Measurements from ENCODE around the gene MRPL12. TPM values are rescaled to one million over a fixed set of nuclear protein-coding genes. Genes with fewer than 3 reads are reported as not detected.

The MRPL12 gene
- total and polyA plus RNA-seq, 2 of the 8 experiments (the other 6 are each of a cell fraction or from before 2014, with no cell fraction given): 120 to 141 TPM

DNA sequence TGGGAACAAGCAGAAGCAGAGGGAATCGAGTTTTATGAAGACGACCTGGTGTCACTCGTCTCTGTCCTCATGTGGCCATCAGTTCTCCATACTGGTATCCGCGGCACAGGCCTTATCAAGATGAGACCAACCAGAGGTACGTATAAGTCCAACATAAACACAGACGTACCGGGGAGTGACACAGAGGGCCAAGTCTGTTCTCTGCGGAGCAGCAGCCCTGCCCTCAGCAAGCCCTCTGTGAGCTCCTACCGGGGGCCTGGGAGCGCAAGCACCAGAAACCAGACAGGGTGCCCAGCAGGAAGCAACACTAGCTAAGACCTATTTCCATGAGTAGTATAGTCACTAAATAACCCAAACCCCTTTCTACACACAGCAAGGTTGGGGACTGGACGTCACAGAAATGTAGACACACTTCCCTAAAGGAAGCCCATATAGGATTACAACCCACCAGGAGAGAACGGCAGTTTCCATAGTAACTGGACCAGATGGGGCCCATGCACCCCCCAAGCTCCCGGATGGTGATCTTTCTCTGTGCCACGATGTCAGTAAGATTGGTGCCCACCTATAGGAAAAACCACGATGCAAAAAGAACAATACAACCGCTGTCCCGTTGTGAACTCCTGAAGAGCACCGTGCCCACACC lies 20.5 kb upstream of the MRPL12 start:
- peaks cover 4 to 39% of the 10 kb centered on the region in 2 experiments; a peak in 3 of 4 replicates for H3K79me2 ChIP-seq (ENCODE audit: control insufficient read depth in 1 of 2, insufficient read depth in 2 of 2, low read length in 2 of 2)
- ChIA-PET CTCF (ENCODE audit: partially characterized antibody) (interaction anchor here (1.2 to 2.9 kb wide), 5 partner anchors 11 to 28 kb away, joined by 3 to 10 read pairs (median 5); no protein-coding TSS in a partner anchor), POLR2A (ENCODE audit: partially characterized antibody) (interaction anchor here (0.6 to 28.4 kb wide), 10 partner anchors 12 to 169 kb away, joined by 3 to 436 read pairs (median 6); partner anchors contain the start of genes CCDC137, MRPL12, NPLOC4 and OXLD1)
- H3K14ac ChIP-seq (ENCODE audit: insufficient read length): no peak overlapping the region
- no peak overlapping the region for H2BK20ac ChIP-seq (ENCODE audit: low read length)
- H3K79me1 ChIP-seq (ENCODE audit: low read depth, low read length): peaks cover 15% of the 10 kb centered on the region
- H3K18ac ChIP-seq (ENCODE audit: extremely low read depth, low read length): no peak overlapping the region
- H3K56ac ChIP-seq (replicated peaks; ENCODE audit: insufficient read length, low read depth, low read length): peak overlapping the region; percentile 70
- H3K4me2 ChIP-seq (ENCODE audit: insufficient read depth in 1 of 2, low read depth in 2 of 2, low read length in 2 of 2): peak overlapping the region; percentile 77 to 84
- DNase-seq (ENCODE audit: low read depth in 1 of 2, low spot score in 2 of 2): no peak
- WGBS, 2 experiments (ENCODE audit: extremely low coverage in 1 of 2, insufficient coverage in 1 of 2, insufficient read length in 1 of 2, insufficient replicate concordance in 2 of 2, low coverage in 1 of 2, low lambda C conversion rate in 2 of 2, missing lambda C conversion rate in 1 of 2): 55% methylated on average over 19 of the region's 19 CpGs; no CpG with 5 or more reads in 1 of the 2 experiments
- H4K20me1 ChIP-seq (replicated peaks in 1 of 2; ENCODE audit: control insufficient read depth in 1 of 2, insufficient read depth in 2 of 2, low read length in 2 of 2): peaks cover 0 to 25% of the 10 kb centered on the region in 2 experiments
- FAIRE-seq: no peak
- no peak overlapping the region for H2BK12ac ChIP-seq (ENCODE audit: low read depth, low read length)
- peak overlapping the region; percentile 56 for H4K5ac ChIP-seq (ENCODE audit: insufficient read length, low read depth, low read length)
- H2BK120ac ChIP-seq (replicated peaks; ENCODE audit: low read depth, low read length): no peak overlapping the region
- 0 out of 2 replicates have a peak overlapping the region, but pooled peaks have one; percentile 60 for H2BK5ac ChIP-seq (ENCODE audit: low read depth, low read length)
- H3K4me1 ChIP-seq (replicated peaks in 1 of 4; ENCODE audit: control insufficient read depth in 3 of 4, insufficient read depth in 4 of 4, low read length in 3 of 4): peaks cover 3 to 14% (median 7%) of the 10 kb centered on the region in 4 experiments; a peak in 6 of 7 replicates
- H2AFZ ChIP-seq (ENCODE audit: low read length): no peak overlapping the region
- H2AK5ac ChIP-seq (ENCODE audit: low read depth, low read length): no peak overlapping the region
- no peak overlapping the region for H4K91ac ChIP-seq (replicated peaks; ENCODE audit: insufficient read length, low read length)
- H3K9me3 ChIP-seq (ENCODE audit: insufficient read depth in 2 of 2, low read depth in 1 of 2, low read length in 1 of 2): no peaks in the 10 kb centered on the region
- peaks cover 12% of the 10 kb centered on the region for H3K23me2 ChIP-seq (ENCODE audit: low read depth, low read length)
- no peak for TF ChIP-seq CREB1 (IDR thresholded peaks at IDR 0.05)
- no peak for TF ChIP-seq HDAC2 (IDR thresholded peaks at IDR 0.05; ENCODE audit: borderline replicate concordance in 1 of 2, low read depth in 2 of 2, low read length in 2 of 2)
- no peak for TF ChIP-seq SUZ12 (IDR thresholded peaks at IDR 0.05; ENCODE audit: low read length)
- no peak for TF ChIP-seq TAF7 (optimal IDR thresholded peaks at IDR 0.05; ENCODE audit: borderline replicate concordance, low read depth, low read length)
- no peak for TF ChIP-seq PHF8 (conservative IDR thresholded peaks at IDR 0.05; ENCODE audit: low read depth, low read length)
- no peak for TF ChIP-seq JUN (IDR thresholded peaks at IDR 0.05; ENCODE audit: low read depth, low read length)
- no peak for TF ChIP-seq MAFK (IDR thresholded peaks at IDR 0.05; ENCODE audit: low read depth, low read length)
- TF ChIP-seq RFX5 (IDR thresholded peaks at IDR 0.05; ENCODE audit: borderline replicate concordance, low read depth, low read length): no peak
- TF ChIP-seq SIN3A (conservative IDR thresholded peaks at IDR 0.05 in 1 of 2, IDR thresholded peaks at IDR 0.05 in 1 of 2; ENCODE audit: low read depth in 1 of 2, low read length in 2 of 2): no peak
- TF ChIP-seq POLR2A (IDR thresholded peaks at IDR 0.05; ENCODE audit: control extremely low read depth in 1 of 2, low read depth in 2 of 2, low read length in 2 of 2): no peak
- H3K27me3 ChIP-seq (replicated peaks in 1 of 4; ENCODE audit: control insufficient read depth in 3 of 4, extremely low read depth in 1 of 4, insufficient read depth in 3 of 4, low read length in 3 of 4): no peaks in the 10 kb centered on the region; a peak in 1 of 7 replicates
- H3K27ac ChIP-seq (ENCODE audit: low read depth, low read length): peak overlapping the region; percentile 58; the same call in 1 of the 2 replicates
- H3K4me3 ChIP-seq (ENCODE audit: extremely low read depth in 1 of 4, insufficient read depth in 2 of 4, low read depth in 3 of 4, low read length in 4 of 4): peak overlapping the region; percentile 76 to 89 (median 87)
- H3K23ac ChIP-seq (ENCODE audit: insufficient read length): no peak overlapping the region
- no peak overlapping the region for H3K4ac ChIP-seq (replicated peaks; ENCODE audit: insufficient read length, low read depth, low read length)
- H2BK15ac ChIP-seq (ENCODE audit: low read length): no peak overlapping the region
- peak overlapping the region; percentile 83; the same call in 1 of the 2 replicates for H4K8ac ChIP-seq (ENCODE audit: extremely low read depth, insufficient read depth, low read length)
- H3K36me3 ChIP-seq (ENCODE audit: control insufficient read depth in 2 of 4, insufficient read depth in 4 of 4, low read length in 3 of 4): peaks cover 2 to 12% (median 9%) of the 10 kb centered on the region in 4 experiments; a peak in 6 of 8 replicates
- H3K9ac ChIP-seq (replicated peaks in 1 of 4; ENCODE audit: extremely low read depth in 1 of 4, low read depth in 3 of 4, low read length in 3 of 4): peak overlapping the region; percentile 35 to 76 (median 73)
